Measurements from ENCODE around the gene ECHDC3.

ECHDC3 gene

DNA sequence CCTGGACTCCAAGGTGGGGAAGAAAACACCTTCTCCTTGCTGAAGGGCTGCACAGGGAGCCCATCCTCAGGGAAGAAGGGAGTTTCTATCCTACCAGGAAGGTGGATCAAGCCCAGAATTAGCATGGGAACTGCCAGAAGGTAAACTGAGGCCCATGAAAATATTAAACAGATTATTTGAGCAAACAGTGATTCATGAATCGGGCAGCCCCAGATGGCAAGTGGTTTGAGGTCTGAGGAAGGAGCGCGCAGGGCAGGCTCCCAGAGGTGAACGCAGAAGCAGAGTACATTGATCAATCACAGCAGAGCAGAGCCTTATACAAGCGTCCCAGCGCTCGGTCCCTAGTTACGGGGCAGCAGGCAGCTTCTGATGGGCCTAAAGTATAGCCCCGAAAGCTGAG is 45.2 kb downstream of the ECHDC3 start:
- no peak for DNase-seq

DNA sequence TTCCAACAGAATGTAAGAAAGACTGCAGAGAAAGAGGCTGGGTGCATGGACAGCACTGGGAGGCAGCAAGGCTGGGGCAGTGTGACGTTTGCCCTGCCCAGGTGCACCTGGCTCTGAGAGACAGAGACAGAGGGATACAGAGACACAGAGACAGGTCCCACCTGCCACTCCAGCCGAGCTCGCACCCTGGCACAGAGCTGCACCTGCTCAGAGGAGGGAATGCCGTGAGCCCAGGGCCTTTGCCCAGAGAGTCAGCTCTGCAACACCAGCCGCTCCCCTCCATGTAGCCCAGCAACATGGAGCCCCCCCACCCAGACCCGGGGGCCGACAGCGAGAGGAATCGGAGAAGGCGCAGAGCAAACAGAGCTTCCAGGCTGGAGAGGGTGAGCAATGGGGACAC is 45.7 kb downstream of the ECHDC3 start:
- no peak for DNase-seq

DNA sequence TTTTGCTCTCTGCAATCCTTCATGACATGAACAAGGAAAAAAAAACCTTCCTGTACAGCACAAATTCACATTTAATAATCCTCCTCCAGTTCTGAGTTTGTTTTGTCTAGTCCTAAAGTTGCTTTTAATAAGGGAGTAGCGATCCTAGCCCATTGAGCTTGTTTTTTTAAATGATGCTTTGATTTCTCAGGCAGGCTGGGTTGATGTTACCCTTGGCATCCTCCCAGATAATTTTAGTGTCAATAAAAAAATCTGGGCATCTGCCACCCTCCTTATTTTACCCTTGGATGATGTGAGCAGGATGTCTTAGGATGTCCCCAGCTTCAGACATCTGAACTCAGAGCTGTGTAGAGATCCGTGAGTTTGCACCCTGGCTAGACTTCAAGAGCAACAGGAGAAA is 47.1 kb downstream of the ECHDC3 start:
- DNase-seq: no peak

GRCh38 chr10:11789956-11790355 is 47.8 kb downstream of the ECHDC3 start:
- DNase-seq: no peak

GRCh38 chr10:11793762-11794479 is 51.7 kb downstream of the ECHDC3 start:
- no peak for DNase-seq

- no peak for DNase-seq
These were observed 52.4 kb downstream of the ECHDC3 start for GRCh38 chr10:11794566-11794965.

- no peak for DNase-seq
These were observed 53.1 kb downstream of the ECHDC3 start for GRCh38 chr10:11795101-11795920.

- DNase-seq: no peak
These were observed 54.3 kb downstream of the ECHDC3 start for GRCh38 chr10:11796474-11796873.

GRCh38 chr10:11797281-11797680 is 55.1 kb downstream of the ECHDC3 start:
- DNase-seq: no peak

DNA sequence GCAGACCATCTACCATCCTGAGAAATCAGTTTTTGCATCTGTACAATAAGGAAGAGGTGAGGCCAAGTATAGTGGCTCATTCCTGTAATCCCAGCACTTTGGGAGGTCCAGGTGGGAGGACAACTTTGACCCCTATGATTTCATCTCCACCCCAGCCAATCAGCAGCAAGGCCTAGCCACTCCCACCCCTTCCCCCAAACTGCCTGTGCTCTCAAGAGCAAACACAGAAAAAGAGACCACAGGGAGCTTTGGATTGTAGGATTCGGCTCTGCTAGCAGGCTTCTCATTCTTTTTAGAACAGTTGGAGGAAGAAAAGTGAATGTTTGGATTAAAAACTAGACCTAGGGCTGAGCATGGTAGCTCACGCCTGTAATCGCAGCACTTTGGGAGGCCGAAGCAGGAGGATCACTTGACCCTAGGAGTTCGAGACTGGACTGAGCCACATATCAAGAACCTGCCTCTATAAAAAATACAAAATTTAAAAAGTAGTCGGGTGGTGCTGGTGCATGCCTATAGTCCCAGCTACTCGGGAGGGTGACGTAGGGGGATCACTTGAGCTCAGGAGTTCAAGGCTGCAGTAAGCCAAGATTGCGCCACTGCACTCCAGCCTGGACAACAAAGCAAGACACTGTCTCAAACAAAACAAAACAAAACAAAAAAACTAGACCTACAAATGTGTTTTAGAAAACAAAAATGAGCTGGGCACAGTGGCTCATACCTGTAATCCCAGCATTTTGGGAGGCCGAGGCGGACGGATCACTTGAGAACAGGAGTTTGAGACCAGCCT is 55.9 kb downstream of the ECHDC3 start:
- no peak for DNase-seq

GRCh38 chr10:11798845-11799735 is 56.9 kb downstream of the ECHDC3 start:
- no peak for DNase-seq

GRCh38 chr10:11799736-11800080 is 57.5 kb downstream of the ECHDC3 start:
- DNase-seq: no peak

DNA sequence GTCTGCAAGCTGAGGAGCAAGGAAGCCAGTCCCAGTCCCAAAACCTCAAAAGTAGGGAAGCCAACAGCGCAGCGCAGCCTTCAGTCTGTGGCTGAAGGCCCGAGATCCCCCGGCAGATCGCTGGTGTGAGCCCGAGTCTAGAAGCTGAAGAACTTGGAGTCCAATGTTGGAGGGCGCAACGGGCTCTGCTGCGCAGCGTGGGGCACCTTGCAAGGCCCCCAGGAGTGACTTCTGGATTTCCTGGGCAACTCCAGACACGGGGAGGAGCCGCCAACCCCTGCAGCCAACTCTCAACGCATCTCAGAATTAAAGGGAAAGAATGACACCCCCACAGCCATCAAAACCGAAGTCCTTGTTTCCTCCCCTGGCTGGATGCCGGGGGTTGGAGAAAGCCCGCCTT is 62.2 kb downstream of the ECHDC3 start:
- DNase-seq: no peak

DNA sequence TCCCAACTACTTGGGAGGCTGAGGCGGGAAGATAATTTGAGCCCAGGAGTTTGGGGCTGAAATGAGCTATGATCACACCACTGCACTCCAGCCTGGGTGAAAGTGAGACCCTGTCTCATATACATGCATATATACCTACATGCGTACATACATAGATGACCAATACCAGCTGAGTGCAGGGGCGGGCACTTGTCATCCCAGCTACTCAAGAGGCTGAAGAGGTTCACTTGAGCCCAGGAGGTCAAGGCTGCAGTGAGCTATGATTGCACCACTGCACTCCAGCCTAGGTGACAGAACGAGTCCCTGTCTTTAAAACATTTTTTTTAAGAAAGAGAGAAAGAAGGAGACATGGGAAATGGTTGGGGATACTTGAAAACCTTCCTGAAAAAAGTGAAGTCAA is 63.6 kb downstream of the ECHDC3 start:
- no peak for DNase-seq

- no peak for DNase-seq
These were observed 64.5 kb downstream of the ECHDC3 start for GRCh38 chr10:11806706-11807105.

DNA sequence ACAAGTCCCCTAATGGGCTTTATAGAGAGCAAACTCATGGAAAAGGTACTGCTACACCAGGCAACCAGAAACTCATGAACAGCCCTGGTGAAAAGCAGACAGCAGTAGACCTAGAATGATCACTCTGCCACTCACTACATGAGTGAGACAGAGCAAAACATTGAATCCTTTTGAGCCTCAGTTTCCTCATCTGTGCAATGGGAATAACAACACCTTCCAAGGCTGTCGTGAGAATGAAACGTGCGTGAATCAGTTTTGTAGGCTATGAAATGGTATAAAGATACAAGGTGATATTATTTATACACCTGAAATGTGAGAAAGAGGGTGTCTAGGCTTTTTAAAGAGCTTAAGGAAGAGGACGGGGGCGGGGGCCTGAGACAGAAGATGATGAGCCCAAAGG is 66.6 kb downstream of the ECHDC3 start:
- DNase-seq: no peak

DNA sequence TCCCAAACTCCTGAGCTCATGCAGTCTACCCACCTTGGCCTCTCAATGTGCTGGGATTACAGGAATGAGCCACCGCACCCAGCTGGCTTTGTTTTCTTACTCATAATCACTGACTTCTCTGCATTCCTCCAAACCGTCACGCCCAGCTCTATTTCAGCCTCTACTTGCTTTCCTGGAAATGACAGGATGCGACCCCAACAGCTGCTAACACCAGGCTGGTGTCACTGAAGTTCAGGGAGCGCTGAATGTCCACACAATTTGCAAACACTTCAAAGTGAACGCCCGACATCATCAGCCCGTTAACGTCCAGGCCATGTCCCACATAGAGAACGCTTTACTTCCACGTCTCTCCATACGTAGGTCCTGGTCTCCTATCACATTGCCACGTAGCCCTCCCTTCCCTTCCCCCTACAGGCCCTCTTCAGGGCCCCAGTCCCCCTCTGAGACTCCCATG is 68.2 kb downstream of the ECHDC3 start:
- no peak for DNase-seq

DNA sequence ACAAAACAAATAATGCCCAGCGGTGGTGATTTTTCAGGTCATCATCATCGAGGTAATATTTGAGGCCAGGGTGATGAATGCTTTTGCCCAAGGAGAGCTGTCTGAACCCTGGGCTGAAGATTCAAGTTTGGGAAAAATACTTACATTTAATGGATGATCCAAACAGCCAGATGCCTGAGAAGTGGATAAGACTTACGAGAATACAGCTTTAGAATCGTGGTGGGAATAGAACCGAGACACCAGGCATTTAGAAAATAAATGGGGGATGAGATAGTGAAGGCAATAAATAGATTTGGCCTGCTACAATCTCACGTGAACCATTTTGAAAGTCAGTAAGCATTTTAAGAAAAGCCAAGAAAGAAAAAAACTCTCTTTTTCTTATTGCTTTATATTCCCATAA is 68.8 kb downstream of the ECHDC3 start:
- DNase-seq: no peak

DNA sequence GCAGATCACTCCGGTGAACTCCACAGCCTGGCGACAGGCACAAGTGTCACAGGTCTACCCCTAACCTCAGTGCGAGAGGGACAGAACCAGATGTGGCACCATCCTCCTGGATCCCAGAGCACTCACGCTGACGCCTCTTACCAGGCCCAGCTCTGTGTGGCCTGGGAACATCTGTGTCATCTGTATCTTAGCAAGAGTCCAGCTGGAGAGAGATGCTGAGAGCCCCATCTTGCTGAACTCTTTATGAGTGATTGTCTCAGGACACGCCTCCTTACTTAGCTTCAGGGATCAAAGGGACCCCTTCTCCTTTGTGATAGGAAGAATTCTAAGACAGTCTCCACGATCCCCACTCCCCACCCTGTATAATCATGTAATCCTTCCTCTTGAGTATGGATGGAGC is 71.0 kb downstream of the ECHDC3 start:
- DNase-seq: no peak

Data from NCI-H524 treated with DMSO at 0.1 percent for 48 hours (cell line).